ENCODE data around the gene SFXN5. TPM values are rescaled to one million over a fixed set of nuclear protein-coding genes. Genes with fewer than 3 reads are reported as not detected.

SFXN5 gene
- total RNA-seq, 1 donor from 2014 or later = 21.8 TPM

- DNase-seq (ENCODE audit: low read depth, low spot score) = no peak
- Mint-ChIP-seq H3K36me3 (ENCODE audit: low read depth) (no peaks in the 10 kb centered on the region), H3K27me3 (ENCODE audit: low read depth) (no peaks in the 10 kb centered on the region), H3K27ac (ENCODE audit: unreplicated experiment) (peak overlapping the region; percentile 35), H3K9me3 (no peaks in the 10 kb centered on the region), H3K4me1 (no peaks in the 10 kb centered on the region), H3K4me3 (no peak overlapping the region)
- no peak for TF ChIP-seq CTCF (conservative IDR thresholded peaks at IDR 0.05)
Measured at GRCh38 chr2:72999729-73000725, 71.5 kb downstream of the SFXN5 start.

GRCh38 chr2:72998724-72999123, 72.8 kb downstream of the SFXN5 start:
- TF ChIP-seq CTCF (conservative IDR thresholded peaks at IDR 0.05) = no peak
- H3K4me1 Mint-ChIP-seq = no peaks in the 10 kb centered on the region
- no peak overlapping the region for H3K27ac Mint-ChIP-seq (ENCODE audit: unreplicated experiment)

GRCh38 chr2:72998234-72998651, 73.3 kb downstream of the SFXN5 start:
- Mint-ChIP-seq H3K36me3 (ENCODE audit: low read depth) (no peaks in the 10 kb centered on the region), H3K27ac (ENCODE audit: unreplicated experiment) (no peak overlapping the region), H3K9me3 (no peaks in the 10 kb centered on the region), H3K4me1 (no peaks in the 10 kb centered on the region), H3K27me3 (ENCODE audit: low read depth) (no peaks in the 10 kb centered on the region), H3K4me3 (no peak overlapping the region)
- TF ChIP-seq CTCF (conservative IDR thresholded peaks at IDR 0.05) = no peak
- DNase-seq (ENCODE audit: low read depth, low spot score) = no peak

More at GRCh38 chr2:72998724-72999123, 72.8 kb downstream of the SFXN5 start:
- Mint-ChIP-seq H3K9me3 (no peaks in the 10 kb centered on the region), H3K4me3 (no peak overlapping the region), H3K27me3 (ENCODE audit: low read depth) (no peaks in the 10 kb centered on the region), H3K36me3 (ENCODE audit: low read depth) (no peaks in the 10 kb centered on the region)
- no peak for DNase-seq (ENCODE audit: low read depth, low spot score)

- Mint-ChIP-seq H3K4me3 (no peak overlapping the region), H3K36me3 (ENCODE audit: low read depth) (no peaks in the 10 kb centered on the region), H3K9me3 (no peaks in the 10 kb centered on the region), H3K27me3 (ENCODE audit: low read depth) (no peaks in the 10 kb centered on the region), H3K4me1 (no peaks in the 10 kb centered on the region), H3K27ac (ENCODE audit: unreplicated experiment) (no peak overlapping the region)
- no peak for TF ChIP-seq CTCF (conservative IDR thresholded peaks at IDR 0.05)
- no peak for DNase-seq (ENCODE audit: low read depth, low spot score)
Measured at GRCh38 chr2:72996117-72996502, 75.4 kb downstream of the SFXN5 start.

- Mint-ChIP-seq H3K27me3 (ENCODE audit: low read depth) (no peaks in the 10 kb centered on the region), H3K36me3 (ENCODE audit: low read depth) (no peaks in the 10 kb centered on the region)
- no peak for DNase-seq (ENCODE audit: low read depth, low spot score)
Measured at GRCh38 chr2:72995430-72996116, 75.9 kb downstream of the SFXN5 start.

More at GRCh38 chr2:72995430-72996116, 75.9 kb downstream of the SFXN5 start:
- no peaks in the 10 kb centered on the region for H3K9me3 Mint-ChIP-seq
- no peak for TF ChIP-seq CTCF (conservative IDR thresholded peaks at IDR 0.05)
- peak overlapping the region; percentile 62 for H3K27ac Mint-ChIP-seq (ENCODE audit: unreplicated experiment)
- H3K4me3 Mint-ChIP-seq = no peak overlapping the region
- H3K4me1 Mint-ChIP-seq = no peaks in the 10 kb centered on the region

All from neural crest cell (in vitro differentiated cells).